NOMO-1 treated with dmso at 0.1 percent for 144 hours (cell line): ENCODE measurements around the gene NMRK1.

ENCODE experiments used
- DNase-seq: peaks from one replicate; lab custom pipeline; 2025; ENCODE audit not compliant: unreplicated experiment; lab: John Stamatoyannopoulos, UW

Gene NMRK1

DNA sequence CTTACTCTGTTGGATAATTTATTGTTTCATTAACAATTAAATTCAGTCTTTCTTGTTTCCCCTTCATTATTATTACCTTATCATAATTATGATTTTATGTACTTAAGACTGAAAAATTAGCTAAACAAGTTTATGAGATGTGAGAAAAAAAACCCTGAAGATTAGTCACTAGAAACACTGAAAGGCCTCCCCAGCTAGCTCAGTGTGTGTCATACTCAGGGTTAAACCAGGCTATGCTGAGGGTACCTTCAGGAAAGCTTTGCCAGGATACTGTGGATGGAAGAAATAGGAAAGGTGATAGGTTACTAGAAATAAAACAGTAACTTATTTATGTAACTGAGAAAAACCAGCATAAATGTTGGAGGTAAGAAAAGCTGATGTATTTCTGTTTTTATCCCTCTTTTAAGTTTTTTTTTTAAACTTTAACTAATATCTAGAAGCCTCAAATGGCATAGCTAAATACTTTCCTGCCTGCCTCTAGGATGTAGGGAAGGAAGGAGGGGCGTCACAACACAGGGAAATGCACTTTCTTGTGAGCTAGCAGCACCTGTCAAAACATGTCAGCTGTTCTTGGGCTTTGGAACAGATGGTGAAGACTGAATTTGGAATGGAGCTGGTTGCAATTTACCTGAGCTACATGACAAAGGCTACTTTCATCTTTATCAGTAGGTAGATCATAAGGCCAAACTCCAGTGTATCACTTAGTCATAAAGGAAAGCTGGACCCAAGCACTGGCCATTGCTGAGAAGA, 24.2 kb downstream of the NMRK1 start:
- no peak for DNase-seq

DNA sequence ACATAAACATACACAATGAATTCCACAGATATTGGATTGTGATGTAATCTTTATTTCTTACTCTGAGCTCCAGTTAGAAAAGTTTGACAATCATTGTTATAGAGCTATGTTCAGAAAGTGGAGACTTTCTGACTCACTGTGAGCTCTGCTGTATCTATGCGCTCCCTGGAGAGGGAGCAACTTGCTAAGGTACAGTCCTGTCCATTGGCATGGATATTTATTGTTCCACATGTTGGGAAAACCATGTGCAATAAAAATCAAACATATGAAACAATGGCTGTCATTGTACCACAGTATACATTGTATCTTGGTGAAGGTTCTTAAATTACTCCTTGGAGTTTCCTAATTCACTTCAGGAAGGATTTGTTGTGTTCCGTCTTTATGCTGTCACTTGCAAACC, 26.8 kb downstream of the NMRK1 start:
- DNase-seq = no peak

DNA sequence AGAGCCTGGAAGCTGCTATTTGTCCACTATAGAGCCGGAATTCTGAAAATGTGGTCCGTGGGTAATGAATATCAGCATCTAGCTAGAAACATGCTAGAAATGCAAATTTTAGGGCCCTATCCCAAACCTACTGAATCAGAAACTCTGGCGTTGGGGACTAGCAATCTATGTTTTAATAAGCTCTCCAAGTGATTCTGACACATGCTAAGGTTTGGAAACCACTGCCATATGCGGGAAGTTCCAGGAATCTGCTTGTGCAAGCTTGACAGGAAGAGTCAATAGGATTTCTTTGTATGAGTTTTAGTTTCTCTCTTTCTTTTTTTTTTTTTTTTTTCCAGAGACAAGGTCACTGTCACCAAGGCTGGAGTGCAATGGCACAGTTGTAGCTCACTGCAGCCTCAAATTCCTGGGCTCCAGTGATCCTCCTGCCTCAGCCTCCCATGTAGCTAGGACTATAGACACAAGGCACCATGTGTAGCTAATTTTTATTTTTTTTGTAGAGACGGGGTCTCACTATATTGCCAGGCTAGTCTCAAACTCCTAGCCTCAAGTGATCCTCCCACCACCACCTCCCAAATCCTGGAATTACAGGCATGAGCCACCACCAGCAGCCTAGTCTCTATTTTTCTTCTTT, 33.5 kb downstream of the NMRK1 start:
- DNase-seq = no peak

DNA sequence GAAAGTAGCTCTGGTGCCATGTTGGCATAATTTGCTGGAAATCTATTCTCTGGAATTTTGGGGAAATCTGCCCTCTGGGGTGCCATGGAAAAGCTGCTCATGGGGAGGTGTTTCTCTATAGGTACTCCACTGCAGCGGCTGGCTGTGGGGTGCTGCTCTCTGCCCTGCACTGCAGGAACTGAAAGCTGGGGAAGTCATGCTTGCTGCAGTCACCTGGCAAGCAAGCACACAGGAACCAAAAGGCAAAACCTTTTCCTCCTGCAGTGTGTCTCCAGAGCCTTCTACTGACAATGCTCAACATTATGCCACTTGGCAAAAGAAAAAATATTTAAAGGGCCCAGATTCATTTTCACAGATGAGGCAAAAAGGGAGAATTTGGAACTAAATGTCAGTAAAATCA, 34.1 kb downstream of the NMRK1 start:
- DNase-seq = no peak

DNA sequence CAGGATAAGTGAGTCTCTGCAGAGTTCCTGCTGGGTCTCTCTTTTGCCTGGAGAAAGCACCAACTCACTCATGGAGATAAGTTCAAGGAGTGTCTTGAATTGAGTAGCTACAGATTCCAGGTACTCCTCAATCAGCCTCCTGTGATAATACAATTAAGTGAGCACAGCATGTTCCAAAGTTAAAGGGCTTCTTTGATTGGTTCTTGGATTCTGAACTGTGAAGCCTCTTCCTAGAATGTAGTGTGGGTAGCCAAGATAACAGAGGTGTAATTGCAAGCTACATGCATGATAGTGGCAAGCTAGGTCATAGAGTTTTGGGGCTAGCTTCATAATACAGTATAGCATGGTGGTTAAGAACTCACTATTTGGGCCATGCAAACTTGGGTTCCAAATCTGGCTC, 36.7 kb downstream of the NMRK1 start:
- DNase-seq = no peak

DNA sequence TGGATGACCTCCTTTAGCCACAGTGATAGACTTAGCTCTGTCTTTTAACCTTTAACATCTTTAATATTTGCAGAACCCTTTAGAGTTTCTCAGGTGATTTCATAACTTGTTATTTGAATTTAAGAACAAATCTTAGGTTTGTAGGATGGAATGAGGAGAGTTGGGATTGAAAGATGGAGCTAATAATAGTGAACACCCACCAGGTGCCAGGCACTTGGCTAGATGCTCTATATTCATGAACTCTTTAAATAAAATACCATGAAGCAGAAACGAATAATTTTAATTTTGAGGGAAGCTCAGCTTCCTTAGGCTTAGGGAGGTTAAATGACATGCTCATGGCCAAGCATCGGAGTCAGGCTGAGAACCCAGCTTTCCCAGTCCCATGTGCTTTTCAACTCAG, 40.4 kb downstream of the NMRK1 start:
- DNase-seq = no peak

DNA sequence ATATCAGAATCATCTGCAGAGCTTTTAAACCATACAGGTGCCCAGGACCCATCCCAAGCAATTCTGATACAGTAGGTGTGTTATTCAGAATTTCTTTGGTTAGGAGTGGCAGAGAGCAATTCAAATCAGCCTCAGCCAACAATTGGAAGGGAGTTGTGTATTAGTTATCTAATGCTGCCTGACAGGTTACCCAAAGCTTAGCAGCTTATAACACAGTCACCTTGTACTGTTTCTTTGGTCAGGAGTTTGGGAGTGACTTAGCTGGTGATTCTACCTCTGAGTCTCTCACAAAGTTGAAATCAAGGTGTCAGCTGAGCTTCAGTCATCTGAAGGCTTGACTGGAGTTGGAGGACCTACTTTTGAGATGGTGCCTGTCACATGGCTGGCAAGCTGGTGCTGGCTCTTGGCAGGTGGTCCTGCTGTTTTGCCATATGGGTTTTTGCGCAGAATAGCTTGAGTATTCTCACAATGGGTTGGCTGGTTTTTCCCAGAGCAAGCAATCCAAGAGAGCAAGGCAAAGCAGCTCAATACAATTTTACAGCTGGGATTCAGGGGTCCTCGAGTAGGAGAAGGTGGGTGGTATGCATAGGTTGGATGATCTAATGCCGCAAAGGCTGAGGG, 41.1 kb downstream of the NMRK1 start:
- DNase-seq = no peak

DNA sequence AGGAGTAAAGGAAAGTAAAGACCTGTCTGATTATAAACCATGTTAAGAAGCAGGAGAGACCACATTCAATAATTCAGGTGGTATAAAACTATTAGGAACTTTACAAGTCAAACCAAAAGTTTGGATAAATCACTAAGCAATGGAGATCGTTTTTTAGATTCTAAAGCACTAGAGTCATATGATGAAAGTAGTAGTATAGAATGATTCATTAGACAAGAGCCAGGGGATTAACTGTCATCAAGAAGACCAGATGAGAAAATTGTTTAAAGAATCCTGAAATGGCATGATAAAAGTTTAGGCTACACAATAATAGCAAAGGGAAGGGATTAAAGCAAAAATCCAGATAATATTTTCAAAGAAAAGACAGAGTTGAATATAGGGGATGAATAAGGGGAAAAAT, 46.9 kb downstream of the NMRK1 start:
- no peak for DNase-seq

DNA sequence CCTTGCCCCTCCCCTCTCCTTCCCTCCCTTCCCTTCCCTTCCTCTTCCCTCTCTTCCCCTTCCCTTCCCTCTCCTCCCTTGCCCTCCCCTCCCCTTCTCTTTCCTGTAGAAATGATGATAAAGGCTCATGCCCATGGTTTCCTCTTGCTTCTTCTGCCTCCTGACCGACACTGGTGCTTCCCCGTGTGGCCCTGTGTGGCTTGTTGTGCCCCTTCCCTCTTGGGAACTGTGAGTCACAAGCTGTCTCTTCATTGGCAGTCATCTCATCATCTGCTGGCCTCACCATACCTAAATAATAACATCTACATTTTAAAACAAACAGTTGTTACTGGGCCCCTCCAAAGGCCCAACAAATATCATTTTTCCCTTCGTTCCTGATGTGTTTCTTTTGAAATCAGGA, 48.2 kb downstream of the NMRK1 start:
- DNase-seq = no peak

DNA sequence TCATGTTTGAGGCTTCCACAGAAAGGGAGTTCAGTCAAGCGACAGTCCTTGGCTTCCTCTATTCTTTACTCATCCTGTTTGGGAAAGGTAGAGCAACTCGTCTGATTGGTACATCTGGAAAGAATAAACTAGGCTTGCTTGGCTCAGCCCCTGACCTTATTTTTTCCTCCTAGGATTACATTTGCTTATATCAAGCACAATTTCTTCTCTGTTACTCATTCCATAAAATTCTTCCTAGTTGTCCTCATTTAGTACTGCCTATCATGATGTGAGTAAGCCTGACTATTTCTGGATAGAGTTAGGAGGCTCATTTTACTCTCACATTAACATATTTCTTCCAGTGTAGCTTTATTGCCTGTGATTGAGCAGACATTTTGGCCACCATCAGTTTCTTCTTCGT, 48.9 kb downstream of the NMRK1 start:
- no peak for DNase-seq

DNA sequence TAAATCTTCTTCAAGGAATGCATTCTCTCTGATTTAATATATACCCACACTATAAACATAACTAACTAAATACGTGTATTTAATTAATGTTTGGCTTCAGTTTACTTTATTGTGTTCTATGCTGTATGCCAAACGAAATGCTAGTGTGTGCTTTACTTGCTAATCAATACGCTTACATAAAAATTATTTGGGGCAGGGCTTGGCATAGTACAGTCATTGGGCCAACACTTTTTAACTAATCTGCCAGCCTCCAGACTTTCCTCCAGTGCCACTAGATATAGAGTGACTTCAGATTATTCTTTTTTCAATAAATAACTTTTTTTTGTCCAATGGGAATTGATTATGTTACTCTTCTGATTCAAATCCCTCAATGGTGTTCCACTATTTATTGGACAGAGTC, 51.2 kb downstream of the NMRK1 start:
- DNase-seq = no peak

DNA sequence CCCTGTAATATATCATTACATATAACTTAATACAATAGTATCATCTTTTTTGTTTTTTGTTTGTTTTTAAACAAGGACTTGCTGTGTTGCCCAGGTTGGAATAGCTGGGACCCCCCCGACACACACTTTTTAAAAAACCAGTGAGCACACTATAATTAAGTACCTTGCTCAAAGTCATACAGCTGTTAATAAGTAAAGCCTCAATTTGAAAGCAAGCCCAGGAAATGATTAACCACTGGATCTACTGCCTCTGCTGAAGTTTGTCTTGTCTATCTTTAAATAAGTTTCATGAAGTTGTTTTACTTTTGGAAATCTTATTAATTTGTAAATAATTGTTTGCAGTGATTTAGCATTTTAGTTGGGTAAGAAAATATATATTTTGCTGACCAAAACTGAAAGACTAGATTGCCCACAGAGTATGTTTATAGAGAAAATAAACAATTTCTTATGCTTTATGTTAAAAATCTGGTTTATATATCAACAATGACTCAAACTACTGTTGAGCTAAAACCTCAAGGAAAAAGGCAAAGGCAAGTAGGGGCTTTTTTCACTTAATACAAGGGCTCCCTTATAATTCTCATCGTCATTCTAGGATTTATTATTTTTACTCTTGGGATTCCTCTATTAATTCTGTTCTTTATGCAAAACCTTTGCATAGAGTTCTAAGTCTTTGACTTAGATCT, 54.0 kb downstream of the NMRK1 start:
- no peak for DNase-seq

DNA sequence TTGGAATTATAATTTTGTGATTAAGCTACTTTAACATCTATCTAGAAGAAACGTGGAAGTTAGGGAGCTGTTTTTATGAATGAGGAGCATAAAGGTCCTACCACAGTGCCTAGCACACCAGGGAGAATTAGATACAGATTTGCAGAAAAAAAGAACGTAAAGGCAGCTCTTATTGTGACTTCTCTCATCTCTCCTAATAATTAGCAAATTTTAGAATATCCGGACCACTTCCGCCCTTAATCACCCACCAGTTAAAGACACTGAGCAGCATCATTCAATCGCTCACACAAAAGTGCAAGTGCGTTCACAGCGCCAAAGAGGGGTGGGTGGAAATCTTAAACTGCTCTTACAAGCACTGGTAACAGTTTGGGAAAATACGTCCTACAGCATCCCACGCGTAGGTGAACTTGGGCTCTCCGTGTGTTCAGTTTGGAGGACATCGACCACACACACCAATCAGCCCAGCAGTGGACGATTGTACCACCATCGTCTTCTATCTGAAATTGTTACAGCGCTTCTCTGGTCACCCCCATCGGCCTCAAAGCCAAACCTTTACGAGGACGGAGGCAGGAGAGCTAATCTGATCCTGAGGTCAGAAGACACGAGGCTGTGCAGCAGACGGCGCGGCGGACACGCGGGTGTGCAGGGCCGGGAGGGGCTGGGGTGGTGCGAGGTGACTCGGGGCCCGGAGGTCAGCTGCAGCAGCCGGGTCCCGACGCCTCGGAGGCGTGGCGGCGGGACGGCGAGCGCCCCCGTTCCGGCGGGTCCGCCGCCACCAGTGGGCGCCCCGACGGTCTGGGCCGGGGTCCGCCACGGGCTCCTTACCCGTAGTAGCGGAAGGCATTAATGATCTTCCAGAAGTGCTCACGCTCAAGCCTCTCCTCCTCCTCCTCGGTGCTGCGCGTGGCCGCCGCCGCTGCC, 60.5 kb downstream of the NMRK1 start:
- DNase-seq = no peak

DNA sequence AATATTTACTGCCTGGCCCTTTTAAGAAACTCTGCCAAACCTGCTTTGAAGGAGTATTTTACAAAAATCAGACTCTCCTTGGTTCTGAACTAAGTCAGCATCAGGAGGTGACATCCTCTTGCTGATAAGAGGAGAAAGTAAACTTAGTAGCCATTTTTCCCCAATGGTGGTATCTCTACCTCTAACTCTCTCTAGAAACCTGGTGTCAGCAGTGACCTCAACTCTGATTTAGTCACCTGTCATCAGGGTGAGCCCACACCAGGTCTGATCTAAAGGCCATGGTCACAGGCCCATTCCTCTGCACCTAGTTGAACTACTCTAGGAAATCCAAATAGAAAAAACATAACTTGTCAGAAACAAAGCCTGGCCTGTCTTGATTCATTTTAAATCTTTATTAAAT, 64.1 kb downstream of the NMRK1 start:
- no peak for DNase-seq

DNA sequence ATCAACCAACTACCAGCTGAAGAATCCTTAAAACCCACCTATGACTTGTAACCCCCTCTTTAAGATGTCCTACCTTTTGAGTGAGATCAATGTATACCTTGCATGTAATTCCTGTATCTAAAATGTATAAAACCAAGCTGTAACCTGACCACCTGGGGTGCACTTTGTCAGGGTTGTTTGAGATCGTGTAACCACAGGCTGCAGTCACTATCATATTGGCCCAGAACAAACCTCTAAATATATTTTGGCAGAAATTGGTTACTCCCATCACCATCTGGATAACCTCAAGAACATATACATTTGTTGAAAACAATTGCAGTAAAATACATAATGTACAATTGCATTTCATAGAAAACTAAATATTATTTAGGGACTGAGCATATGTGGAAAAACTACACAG, 68.3 kb downstream of the NMRK1 start:
- no peak for DNase-seq

DNA sequence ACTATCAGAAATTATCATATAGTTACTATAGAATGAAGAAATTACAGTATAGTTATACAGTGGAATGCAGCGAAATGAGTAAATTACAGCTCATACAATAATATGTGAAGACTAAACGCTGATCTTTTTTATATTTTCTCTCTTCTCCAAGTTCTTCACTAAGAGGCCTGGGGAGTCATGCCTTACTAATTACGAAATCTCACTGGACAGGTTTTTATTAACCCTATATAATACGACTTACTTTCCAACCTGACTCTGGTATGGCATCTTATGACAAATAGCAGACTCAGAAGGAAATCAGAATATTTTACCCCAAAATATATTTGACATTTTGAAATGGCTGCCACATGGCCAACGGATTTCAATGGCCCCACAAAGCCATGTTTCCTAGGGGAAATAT, 68.9 kb downstream of the NMRK1 start:
- DNase-seq = no peak

DNA sequence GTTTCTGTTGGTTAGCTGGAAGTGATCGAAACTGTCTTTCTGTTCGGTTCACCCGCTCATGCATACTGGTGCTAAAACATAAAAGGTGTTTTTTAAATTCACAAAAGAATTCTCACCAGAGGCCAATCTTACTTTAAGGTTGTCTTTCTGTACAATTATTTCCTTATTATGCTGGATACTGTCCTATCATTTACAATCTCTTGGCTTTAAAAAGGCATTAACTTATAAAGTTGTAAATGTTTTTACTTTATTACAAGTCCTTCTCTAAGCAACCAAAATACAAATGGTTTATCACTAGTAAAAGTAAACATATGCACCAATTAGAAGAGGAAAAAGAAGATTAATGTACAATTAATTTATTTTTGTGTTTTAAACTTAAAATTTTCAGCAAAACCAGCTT, 70.6 kb downstream of the NMRK1 start:
- no peak for DNase-seq

DNA sequence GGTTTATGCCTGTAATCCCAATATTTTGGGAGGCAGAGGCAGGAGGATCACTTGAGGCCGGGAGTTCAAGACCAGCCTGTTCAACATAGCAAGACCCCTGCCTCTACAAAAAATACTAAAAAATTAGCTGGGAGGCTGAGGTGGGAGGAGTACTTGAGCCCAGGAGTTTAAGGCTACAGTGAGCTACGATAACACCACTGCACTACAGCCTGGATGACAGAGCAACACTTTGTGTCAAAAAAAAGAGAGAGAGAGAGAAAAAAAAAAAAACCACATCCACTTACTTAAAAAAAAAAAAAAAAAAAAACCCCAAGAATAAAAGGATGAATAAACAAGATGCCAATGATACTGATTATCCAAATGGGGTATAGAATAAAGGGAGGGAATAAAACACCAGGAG, 74.2 kb downstream of the NMRK1 start:
- DNase-seq = no peak
